GM20000 (cell line): ENCODE measurements around the gene SLC25A39.
"Not testable (repeated sequence)": the region's sequence is repeated elsewhere in the genome, so short reads cannot be mapped to it uniquely, and the experiment has no call there.

ENCODE experiments used
- DNase-seq: peaks from one replicate; pipeline ENCODE4 v3.0.0; 2012; ENCODE audit warnings: low spot score
- TF ChIP-seq, protein P1 (sequence below): IDR thresholded peaks from 2 replicates; pipeline ENCODE4 v1.5.1; 2012; ENCODE audit warnings: mild to moderate bottlenecking, control low read depth; ENCODE audit errors: extremely low read depth, missing control alignments

Gene SLC25A39

GRCh38 chr17:44348234-44348987, 23.8 kb upstream of the SLC25A39 start:
- DNase-seq, result peak; percentile 84
- TF ChIP-seq, protein P1, sequence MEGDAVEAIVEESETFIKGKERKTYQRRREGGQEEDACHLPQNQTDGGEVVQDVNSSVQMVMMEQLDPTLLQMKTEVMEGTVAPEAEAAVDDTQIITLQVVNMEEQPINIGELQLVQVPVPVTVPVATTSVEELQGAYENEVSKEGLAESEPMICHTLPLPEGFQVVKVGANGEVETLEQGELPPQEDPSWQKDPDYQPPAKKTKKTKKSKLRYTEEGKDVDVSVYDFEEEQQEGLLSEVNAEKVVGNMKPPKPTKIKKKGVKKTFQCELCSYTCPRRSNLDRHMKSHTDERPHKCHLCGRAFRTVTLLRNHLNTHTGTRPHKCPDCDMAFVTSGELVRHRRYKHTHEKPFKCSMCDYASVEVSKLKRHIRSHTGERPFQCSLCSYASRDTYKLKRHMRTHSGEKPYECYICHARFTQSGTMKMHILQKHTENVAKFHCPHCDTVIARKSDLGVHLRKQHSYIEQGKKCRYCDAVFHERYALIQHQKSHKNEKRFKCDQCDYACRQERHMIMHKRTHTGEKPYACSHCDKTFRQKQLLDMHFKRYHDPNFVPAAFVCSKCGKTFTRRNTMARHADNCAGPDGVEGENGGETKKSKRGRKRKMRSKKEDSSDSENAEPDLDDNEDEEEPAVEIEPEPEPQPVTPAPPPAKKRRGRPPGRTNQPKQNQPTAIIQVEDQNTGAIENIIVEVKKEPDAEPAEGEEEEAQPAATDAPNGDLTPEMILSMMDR, result no peak

DNA sequence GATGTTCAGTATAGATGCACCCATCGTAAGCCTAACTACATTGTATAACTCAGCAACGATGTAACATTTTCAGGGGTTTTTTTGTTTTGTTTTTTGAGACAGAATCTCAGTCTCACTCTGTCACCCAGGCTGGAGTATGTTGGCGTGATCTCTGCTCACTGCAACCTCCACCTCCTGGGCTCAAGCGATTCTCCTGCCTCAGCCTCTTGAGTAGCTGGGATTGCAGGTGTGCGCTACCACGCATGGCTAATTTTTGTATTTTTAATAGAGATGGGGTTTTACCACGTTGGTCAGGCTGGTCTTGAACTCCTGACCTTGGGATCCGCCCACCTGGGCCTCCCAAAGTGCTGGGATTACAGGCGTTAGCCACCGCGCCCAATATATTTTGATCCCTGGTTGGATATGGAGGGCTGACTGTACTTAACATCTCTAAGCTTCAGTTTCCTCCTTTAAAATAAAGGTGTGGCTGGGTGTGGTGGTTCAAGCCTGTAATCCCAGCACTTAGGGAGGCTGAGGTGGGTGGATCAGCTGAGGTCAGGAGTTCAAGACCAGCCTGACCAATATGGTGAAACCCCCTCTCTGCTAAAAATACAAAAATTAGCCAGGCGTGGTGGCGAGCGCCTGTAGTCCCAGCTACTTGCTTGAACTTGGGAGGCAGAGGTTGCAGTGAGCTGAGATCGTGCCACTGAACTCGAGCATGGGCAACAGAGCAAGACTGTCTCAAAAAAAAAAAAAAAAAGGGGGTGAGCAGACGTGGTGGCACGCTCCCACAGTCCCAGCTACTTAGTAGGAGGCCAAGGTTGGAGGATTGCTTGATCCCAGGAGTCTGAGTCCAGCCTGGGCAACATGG, 22.8 kb upstream of the SLC25A39 start:
- DNase-seq, result not testable (repeated sequence)

DNA sequence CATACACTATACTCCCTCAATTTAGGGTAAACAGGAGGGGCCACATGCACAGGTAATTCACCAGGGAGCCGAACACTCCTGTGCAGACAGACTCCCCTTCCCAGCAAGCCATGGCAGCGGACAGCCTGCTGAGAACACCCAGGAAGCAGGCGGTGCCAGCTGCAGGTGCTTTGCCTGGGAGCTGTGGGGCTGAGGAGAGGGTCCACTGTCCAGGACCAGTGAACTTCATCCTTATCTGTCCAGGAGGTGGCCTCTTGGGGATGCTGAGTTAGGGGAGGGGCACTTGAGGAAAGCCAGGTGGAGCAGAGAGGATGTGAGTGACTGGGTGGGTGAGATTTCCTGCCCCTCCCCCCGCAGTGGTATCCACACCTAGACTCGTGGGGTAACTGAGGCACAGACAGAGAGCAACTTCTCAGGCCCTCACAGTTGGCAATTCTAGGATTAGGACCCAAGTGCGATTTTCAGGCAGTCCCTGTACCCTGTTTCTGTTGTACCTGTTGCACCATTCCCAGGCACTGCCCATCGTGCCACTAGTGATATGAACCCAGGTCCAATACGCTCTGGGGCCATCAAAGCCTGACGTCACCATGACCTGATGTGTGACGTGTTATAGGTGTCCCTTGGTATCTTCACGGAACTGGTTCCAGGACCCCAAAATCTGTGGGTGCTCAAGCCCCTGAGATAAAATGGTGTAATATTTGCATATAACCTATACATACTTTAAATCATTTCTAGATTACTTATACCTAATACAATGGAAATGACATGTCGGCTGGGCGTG, 21.6 kb upstream of the SLC25A39 start:
- TF ChIP-seq, protein P1, result no peak
- DNase-seq, result no peak

DNA sequence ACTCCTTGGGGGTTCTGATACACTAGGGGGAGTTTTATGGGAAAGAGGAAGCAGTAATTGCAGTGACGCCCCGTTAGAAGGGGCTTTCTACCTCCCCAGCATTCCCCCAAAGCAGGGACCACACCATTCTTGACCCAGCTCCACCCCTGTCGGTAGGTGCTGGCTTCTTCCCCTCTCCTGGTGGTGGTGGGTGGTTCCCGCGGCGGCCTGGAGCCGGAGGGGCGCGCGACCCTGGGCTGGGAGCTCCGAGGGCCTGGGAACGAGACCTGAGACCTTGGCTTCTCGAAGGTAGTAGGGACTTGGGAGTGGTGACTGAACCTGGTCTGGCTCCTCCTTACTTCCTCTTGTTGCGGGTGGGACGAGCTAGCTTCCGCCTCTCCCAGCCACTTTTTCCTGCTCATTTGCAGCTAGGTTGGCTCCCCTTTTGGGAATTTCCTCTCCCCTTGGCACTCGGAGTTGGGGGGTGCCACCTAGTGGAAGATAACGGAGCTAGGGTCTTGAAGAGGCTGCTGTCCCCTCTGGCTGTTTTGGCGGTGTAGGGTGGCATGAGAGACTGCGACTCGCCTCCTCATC, 20.9 kb upstream of the SLC25A39 start:
- DNase-seq, result peak; percentile 62

GRCh38 chr17:44344939-44345453, 20.4 kb upstream of the SLC25A39 start, which contains the start of gene GRN:
GRN (plus strand) TSS chr17:44345302; CDS start chr17:44349165, 3,863 bp downstream.
- TF ChIP-seq, protein P1, result no peak
- peak; percentile 93 for DNase-seq

More for the DNA sequence above, 20.9 kb upstream of the SLC25A39 start:
- TF ChIP-seq, protein P1, result peak; percentile 54

DNA sequence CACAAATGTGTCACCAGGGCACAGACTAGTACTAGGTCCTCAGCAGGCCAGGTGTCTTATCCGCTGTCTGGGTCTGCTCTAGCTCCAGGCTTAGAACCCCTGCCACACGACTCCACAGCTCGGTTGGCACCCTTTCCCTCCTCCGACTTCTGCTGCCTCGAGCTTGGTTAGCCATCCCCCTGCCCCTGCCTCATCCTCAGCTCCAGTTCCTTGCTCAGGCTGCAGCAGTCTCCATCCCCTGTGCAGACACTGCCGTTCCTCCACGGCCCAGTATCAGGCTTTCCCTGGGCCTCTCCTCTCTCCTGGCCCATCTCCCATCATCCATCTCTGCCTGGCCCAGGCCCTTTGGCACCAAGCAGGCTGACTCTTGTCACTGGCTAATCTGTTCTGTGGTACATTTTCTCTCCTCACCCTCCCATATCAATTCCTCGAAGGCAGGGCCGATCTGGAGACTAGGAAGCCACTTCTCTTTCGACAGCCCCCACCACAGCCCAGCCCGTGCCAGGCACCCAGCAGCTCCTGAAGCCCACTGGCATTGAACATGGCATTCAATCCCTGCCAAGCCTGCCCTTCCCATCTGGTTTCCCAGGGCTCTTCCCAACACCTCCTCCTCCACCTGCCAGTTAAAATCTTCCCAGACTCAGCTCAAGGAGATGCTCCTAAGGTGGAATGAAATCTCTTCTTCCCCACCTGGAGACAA, 19.0 kb upstream of the SLC25A39 start:
- DNase-seq, result no peak
- TF ChIP-seq, protein P1, result no peak

GRCh38 chr17:44340553-44340952, 15.9 kb upstream of the SLC25A39 start:
- DNase-seq, result not testable (repeated sequence)
